B cell (primary cell): Measurements from ENCODE around the gene ECM2. TPM values are rescaled to one million over a fixed set of nuclear protein-coding genes. Genes with fewer than 3 reads are reported as not detected.

Experiments
- ATAC-seq: fragments of 200-7000 bp; cut with Tn5 transposase; one replicate; pipeline ENCODE4 v1.10.0; 2021; ENCODE audit warnings: low read depth, mild to moderate bottlenecking, moderate number of reproducible peaks, moderate library complexity
- CTCF ChIA-PET: fragments of 350-600 bp; sonication (Branson Sonifier 250); formaldehyde crosslinking; loops from one replicate; lab custom pipeline; 2021; ENCODE audit warnings: antibody characterized with exemption, inconsistent platforms; lab: Charles Lee
- POLR2A ChIA-PET: fragments of 350-600 bp; sonication (Branson Sonifier 250); formaldehyde crosslinking; loops from one replicate; lab custom pipeline; 2021; ENCODE audit warnings: antibody characterized with exemption; lab: Charles Lee
- DNase-seq: peaks from one replicate; pipeline ENCODE4 v3.0.0; 2013
- H2AFZ ChIP-seq: 2 replicates; pipeline ENCODE4 v1.6.1; 2012; ENCODE audit warnings: mild to moderate bottlenecking, low read depth, low read length; ENCODE audit not compliant: insufficient read depth, poor library complexity, severe bottlenecking
- H3K27ac ChIP-seq, 2 donors: 1 replicate in 1 of 2; 2 replicates in 1 of 2; pipeline ENCODE4 v1.5.1; 2012 to 2013; ENCODE audit warnings: low read length in 2 of 2, mild to moderate bottlenecking in 2 of 2, moderate library complexity in 1 of 2
- H3K27me3 ChIP-seq, 4 experiments: fragments of 200-600 bp in 1 of 4; sonication (generic) in 1 of 4; replicated peaks in 1 of 4; 1 replicate in 2 of 4; 2 replicates in 2 of 4; pipeline versions ENCODE4 v1.6.1 to v1.7.0; 2013 to 2016; ENCODE audit warnings: low read length in 3 of 4, mild to moderate bottlenecking in 2 of 4, mixed read lengths in 1 of 4, moderate library complexity in 1 of 4; ENCODE audit not compliant: insufficient read depth in 4 of 4, control insufficient read depth in 3 of 4; ENCODE audit errors: control extremely low read depth in 1 of 4
- H3K36me3 ChIP-seq, 2 experiments: replicated peaks in 1 of 2; 1 replicate in 1 of 2; 2 replicates in 1 of 2; pipeline versions ENCODE4 v1.6.1 to v1.7.1; 2013; ENCODE audit warnings: low read length in 1 of 2; ENCODE audit not compliant: insufficient read depth in 2 of 2, control insufficient read depth in 1 of 2; ENCODE audit errors: control extremely low read depth in 1 of 2, extremely low read depth in 1 of 2
- H3K4me1 ChIP-seq, 2 donors: fragments of 200-600 bp in 1 of 2; sonication (generic) in 1 of 2; 1 replicate in 1 of 2; 2 replicates in 1 of 2; pipeline versions ENCODE4 v1.5.1 to v1.6.1; 2013 to 2017; ENCODE audit warnings: low read length in 2 of 2; ENCODE audit not compliant: control insufficient read depth in 2 of 2, insufficient read depth in 2 of 2
- H3K4me2 ChIP-seq: replicated peaks from 2 replicates; pipeline ENCODE3; 2012; ENCODE audit warnings: mild to moderate bottlenecking, low read depth, low read length; ENCODE audit not compliant: poor library complexity, severe bottlenecking
- H3K4me3 ChIP-seq, 5 experiments: fragments of 200-600 bp in 1 of 5; sonication (generic) in 1 of 5; 1 replicate in 3 of 5; 2 replicates in 2 of 5; pipeline versions ENCODE4 v1.5.1 to v1.7.0; 2011 to 2016; ENCODE audit warnings: low read length in 4 of 5, mild to moderate bottlenecking in 4 of 5, low read depth in 2 of 5, control low read depth in 1 of 5, moderate library complexity in 1 of 5; ENCODE audit not compliant: insufficient read depth in 1 of 5; ENCODE audit errors: control extremely low read depth in 1 of 5, extremely low read depth in 1 of 5
- H3K79me2 ChIP-seq: fragments of 200-600 bp; sonication (generic); one replicate; pipeline ENCODE4 v1.6.0; 2016; ENCODE audit warnings: low read length; ENCODE audit not compliant: control insufficient read depth, insufficient read depth
- H3K9ac ChIP-seq: fragments of 200-600 bp; sonication (generic); 2 replicates; pipeline ENCODE4 v1.6.1; 2017; ENCODE audit warnings: mild to moderate bottlenecking, low read length, moderate library complexity
- H3K9me3 ChIP-seq, 3 donors: one replicate each; pipeline versions ENCODE4 v1.6.1 to v1.7.1; 2013; ENCODE audit warnings: low read length in 2 of 3; ENCODE audit not compliant: control insufficient read depth in 2 of 3, insufficient read depth in 1 of 3; ENCODE audit errors: control extremely low read depth in 1 of 3
- H4K20me1 ChIP-seq: 2 replicates; pipeline ENCODE4 v1.6.0; 2012; ENCODE audit warnings: mild to moderate bottlenecking, low read length; ENCODE audit not compliant: insufficient read depth, control insufficient read depth, poor library complexity, severe bottlenecking
- H3K27ac Mint-ChIP-seq: one replicate; pipeline ENCODE4 v1.8.0; 2021; ENCODE audit warnings: mixed read lengths
- H3K27me3 Mint-ChIP-seq: one replicate; pipeline ENCODE4 v1.8.0; 2021; ENCODE audit warnings: mixed read lengths
- H3K4me1 Mint-ChIP-seq: one replicate; pipeline ENCODE4 v1.8.0; 2021; ENCODE audit warnings: mixed read lengths
- H3K4me3 Mint-ChIP-seq: one replicate; pipeline ENCODE4 v1.8.0; 2021; ENCODE audit warnings: mixed read lengths
- H3K9me3 Mint-ChIP-seq: one replicate; pipeline ENCODE4 v1.8.0; 2022; ENCODE audit warnings: mixed read lengths; ENCODE audit not compliant: insufficient read depth
- EZH2 ChIP-seq: IDR thresholded peaks from 2 replicates; pipeline ENCODE4 v1.6.1; 2012; ENCODE audit warnings: borderline replicate concordance, low read depth, mild to moderate bottlenecking, moderate library complexity, low read length; ENCODE audit not compliant: insufficient read depth, poor library complexity, severe bottlenecking
- WGBS: methylation state at CpG from one replicate; pipeline ENCODE4 v1.1.5; 2013; ENCODE audit warnings: missing lambda C conversion rate; ENCODE audit not compliant: insufficient coverage; 5-methylcytosine and 5-hydroxymethylcytosine counted together
- intact Hi-C: fragments of 100-400 bp; cut with micrococcal nuclease; formaldehyde crosslinking; loops from one replicate; pipeline ENCODE4 v1.10.0; 2022
- polyA plus RNA-seq: library from polyadenylated mRNA; depleted of rRNA; stranded (reverse); fragments of >200 nt; gene quantifications from 2 replicates; pipeline ENCODE4 v1.2.3, GENCODE V29; 2012
- total RNA-seq, 2 donors: library from RNA; stranded (reverse); fragments of 120-200 nt in 1 of 2; gene quantifications; 1 replicate in 1 of 2; 2 replicates in 1 of 2; pipeline versions ENCODE4 v1.2.3 to v1.2.4, GENCODE V29; 2013 to 2022
- TF ChIP-seq, protein P1 (sequence below): fragments of 200-600 bp; IDR thresholded peaks from one replicate; pipeline ENCODE4 v1.8.0; 2022; ENCODE audit warnings: antibody characterized with exemption, mild to moderate bottlenecking

ECM2 gene
- total and polyA plus RNA-seq, 2 donors (not counting 1 experiment from before 2014, with no cell fraction given), result not detected

DNA sequence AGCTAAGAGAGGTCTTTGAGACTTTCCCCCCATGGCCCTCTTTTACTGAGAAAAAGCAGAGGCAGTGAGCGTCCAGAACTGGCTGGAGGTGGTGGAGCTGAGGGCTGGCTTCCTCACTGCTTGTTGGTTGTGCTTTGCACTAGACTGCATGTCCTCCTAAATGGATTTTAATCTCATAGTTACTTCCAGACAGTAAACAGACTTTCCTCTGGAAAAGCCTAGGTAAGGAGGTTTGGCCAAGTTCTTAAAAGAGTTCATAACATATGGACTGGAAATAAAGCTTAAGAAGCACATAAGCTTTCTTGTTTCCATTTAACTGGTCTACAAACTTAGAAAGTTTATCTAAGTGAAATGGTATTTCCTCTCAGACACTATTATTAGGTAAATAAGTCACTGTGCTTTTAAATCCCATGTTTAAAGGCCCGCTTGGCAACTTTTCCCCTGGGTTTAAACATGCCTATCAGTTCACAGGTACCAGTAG is 55.5 kb downstream of the ECM2 start:
- Histone ChIP-seq H3K4me1 (no peaks in the 10 kb centered on the region), H3K9me3 (no peaks in the 10 kb centered on the region), H4K20me1 (no peaks in the 10 kb centered on the region), H3K27ac (no peak overlapping the region), H3K4me2 (no peak overlapping the region), H3K79me2 (no peaks in the 10 kb centered on the region), H3K36me3 (no peaks in the 10 kb centered on the region), H2AFZ (no peak overlapping the region), H3K9ac (no peak overlapping the region), H3K4me3 (no peak overlapping the region), H3K27me3 (no peaks in the 10 kb centered on the region)
- 100% methylated on average over 1 of the region's 2 CpGs for WGBS
- no peaks in the 10 kb centered on the region for H3K9me3 Mint-ChIP-seq
- DNase-seq (no peak), ATAC-seq (no peak)
- H3K27me3 Mint-ChIP-seq, result no peaks in the 10 kb centered on the region
- CTCF ChIA-PET, result no interaction called here
- peaks cover 2% of the 10 kb centered on the region for H3K4me1 Mint-ChIP-seq
- no peak overlapping the region for H3K27ac Mint-ChIP-seq
- no peak overlapping the region for H3K4me3 Mint-ChIP-seq
- intact Hi-C loops, result no loop called here
- POLR2A ChIA-PET, result no interaction called here
- TF ChIP-seq, protein P1, sequence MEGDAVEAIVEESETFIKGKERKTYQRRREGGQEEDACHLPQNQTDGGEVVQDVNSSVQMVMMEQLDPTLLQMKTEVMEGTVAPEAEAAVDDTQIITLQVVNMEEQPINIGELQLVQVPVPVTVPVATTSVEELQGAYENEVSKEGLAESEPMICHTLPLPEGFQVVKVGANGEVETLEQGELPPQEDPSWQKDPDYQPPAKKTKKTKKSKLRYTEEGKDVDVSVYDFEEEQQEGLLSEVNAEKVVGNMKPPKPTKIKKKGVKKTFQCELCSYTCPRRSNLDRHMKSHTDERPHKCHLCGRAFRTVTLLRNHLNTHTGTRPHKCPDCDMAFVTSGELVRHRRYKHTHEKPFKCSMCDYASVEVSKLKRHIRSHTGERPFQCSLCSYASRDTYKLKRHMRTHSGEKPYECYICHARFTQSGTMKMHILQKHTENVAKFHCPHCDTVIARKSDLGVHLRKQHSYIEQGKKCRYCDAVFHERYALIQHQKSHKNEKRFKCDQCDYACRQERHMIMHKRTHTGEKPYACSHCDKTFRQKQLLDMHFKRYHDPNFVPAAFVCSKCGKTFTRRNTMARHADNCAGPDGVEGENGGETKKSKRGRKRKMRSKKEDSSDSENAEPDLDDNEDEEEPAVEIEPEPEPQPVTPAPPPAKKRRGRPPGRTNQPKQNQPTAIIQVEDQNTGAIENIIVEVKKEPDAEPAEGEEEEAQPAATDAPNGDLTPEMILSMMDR, result no peak
- no peak for TF ChIP-seq EZH2

DNA sequence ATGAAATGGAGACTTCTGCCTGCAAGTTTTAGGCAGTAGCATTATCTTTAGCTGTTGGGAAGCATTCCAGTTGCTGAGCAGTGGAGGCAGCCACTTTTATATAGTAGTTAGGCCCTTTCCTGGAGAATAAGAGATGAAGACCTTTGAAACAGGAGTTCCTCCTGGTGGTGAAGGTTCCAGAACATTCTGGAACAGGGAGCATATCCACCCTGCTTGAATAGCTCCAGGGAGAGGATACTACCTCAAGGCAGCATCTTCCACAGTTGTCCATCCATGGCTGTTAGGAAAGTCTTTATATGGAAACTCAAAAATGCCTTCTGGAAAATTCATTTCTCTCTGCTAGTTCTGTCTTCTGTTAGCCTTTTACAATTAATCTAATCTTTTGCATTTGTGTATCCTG is 56.4 kb downstream of the ECM2 start:
- Mint-ChIP-seq H3K4me1 (peaks cover 2% of the 10 kb centered on the region), H3K27me3 (no peaks in the 10 kb centered on the region), H3K9me3 (no peaks in the 10 kb centered on the region), H3K27ac (no peak overlapping the region), H3K4me3 (no peak overlapping the region)
- Histone ChIP-seq H3K4me3 (no peak overlapping the region), H3K9me3 (no peaks in the 10 kb centered on the region), H3K9ac (no peak overlapping the region), H3K27me3 (no peaks in the 10 kb centered on the region), H2AFZ (no peak overlapping the region), H3K4me2 (no peak overlapping the region), H4K20me1 (no peaks in the 10 kb centered on the region), H3K27ac (no peak overlapping the region), H3K36me3 (no peaks in the 10 kb centered on the region), H3K4me1 (no peaks in the 10 kb centered on the region), H3K79me2 (no peaks in the 10 kb centered on the region)
- intact Hi-C loops, result no loop called here
- POLR2A ChIA-PET, result no interaction called here
- no peak for ATAC-seq
- TF ChIP-seq EZH2, result no peak
- TF ChIP-seq, protein P1, result no peak
- CTCF ChIA-PET, result no interaction called here
- DNase-seq, result no peak
